GM19023 (cell line): ENCODE data around the gene CARNS1.
A peak's percentile ranks its signal among the peaks of the same experiment; 100 is the strongest.
"Not testable (repeated sequence)": the region's sequence is repeated elsewhere in the genome, so short reads cannot be mapped to it uniquely, and the experiment has no call there.

Experiments
- ATAC-seq: cut with Tn5 transposase; IDR thresholded peaks from one replicate; pipeline ENCODE4 v1.9.1; 2021; ENCODE audit warnings: mild to moderate bottlenecking, moderate library complexity; ENCODE audit not compliant: unreplicated experiment

The CARNS1 gene

GRCh38 chr11:67409781-67410368, 5.6 kb upstream of the CARNS1 start:
- ATAC-seq, result no peak

GRCh38 chr11:67410369-67410831, 5.1 kb upstream of the CARNS1 start:
- ATAC-seq, result no peak

- ATAC-seq, result no peak
Measured at GRCh38 chr11:67410984-67411784, 4.3 kb upstream of the CARNS1 start.

DNA sequence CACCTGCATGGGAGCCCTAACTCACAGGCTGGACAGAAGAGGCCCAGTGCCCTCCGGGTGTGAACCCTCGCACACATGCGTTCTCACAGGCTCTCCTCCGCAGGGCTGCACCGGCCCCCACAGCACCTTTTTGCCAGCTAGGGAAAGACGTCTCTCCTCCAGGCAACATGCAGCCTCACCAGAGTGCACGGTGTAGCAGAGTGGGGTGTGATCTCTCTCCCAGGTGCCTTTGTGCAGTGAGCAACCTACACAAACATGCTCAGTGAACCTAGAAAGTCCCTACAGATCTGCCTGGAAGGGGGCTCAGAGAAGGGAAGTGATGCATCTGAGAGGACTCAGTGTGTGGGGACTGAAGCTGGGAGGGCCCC, 3.7 kb upstream of the CARNS1 start:
- ATAC-seq, result no peak

GRCh38 chr11:67412495-67413179, 2.8 kb upstream of the CARNS1 start:
- ATAC-seq, result no peak

DNA sequence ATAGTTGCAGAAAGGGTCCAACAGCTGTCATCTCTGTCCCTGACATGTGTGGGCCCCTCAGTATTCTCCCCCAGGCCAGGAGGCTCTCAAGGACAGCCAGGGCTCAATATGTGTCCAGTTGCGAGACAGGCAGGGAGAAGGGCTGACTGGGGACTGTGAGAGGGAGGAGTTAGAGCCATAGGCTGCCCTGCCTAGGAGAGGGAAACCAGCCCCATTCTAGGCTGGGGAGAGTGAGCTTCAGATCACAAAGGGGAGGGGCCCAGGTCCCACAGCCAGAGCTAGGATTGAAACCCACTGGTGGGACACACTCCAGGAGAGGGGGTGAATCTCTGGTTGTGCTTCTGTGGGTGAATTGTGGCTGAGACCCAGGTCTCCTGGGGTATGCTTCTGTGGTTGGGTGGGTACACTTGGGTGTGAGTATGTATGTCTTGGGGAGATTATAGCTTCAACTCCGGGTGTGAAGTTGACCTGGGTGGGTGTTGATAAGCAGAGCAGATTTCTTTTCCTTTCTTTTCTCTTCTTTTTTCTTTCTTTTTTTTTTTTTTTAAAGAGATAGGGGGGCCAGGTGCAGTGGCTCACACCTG, 2.1 kb upstream of the CARNS1 start:
- no peak for ATAC-seq

DNA sequence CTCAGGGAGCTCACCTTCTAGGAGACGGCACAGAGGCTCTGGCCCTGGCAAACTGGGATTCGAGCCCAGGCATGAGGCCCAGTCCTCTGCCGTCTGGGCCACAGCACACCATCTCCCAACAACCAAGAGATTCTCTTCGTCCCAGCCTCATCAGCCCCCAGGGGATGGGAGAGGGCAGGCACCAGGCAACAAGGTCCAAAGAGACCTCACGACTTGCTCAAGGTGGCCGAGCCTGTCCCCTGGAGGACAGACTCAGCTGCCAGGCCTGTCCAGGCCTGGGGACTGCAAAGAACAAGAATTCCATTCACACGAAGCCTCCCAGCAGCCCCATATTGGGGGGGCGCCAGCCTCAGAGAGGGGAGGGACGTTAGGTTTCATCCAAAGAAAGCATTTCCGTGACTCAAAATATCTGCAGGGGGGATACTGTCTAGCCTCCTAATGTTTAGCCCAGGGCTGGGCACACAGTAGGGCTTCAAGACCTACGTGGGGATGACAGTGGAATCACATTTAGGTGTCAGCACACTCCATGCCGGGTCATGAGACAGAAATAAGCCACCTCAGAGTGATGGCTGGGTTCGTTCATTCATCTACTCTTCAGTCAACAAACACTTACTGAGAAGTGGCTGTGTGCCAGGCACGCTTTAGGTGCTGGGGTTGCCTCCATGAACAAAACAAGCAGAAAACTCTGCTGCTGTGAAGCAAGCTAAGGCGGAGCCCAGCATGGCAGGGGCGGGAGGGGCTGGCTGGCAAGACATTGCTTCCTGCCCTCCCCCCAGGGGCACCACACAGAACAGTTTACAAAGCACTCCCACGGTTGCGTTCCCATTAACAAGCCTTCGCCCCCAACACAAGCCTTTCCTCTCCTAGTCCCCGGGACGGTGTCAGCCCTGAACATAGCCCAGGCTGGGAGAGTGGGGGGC, 1.2 kb downstream of the CARNS1 start:
- ATAC-seq, result no peak

DNA sequence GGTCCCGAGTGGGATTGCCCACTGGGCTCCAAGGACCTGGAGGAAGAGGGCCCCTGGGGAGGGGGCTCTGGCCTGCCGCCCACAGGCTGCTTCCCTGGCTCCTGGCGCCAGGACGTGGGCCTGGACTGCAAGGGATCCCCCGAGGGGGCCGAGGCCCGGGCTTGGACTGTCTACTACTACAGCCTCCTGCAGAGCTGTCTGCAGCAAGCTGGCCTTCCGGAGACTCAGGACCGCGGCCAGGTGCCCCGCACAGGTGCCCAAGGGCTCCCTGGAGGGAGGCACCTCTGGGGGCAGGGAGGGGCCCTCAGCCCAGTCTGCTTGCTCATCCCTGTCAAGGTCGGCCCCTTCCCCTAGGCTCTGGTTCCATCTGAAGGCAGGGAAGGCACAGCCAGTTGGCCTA, 1.9 kb downstream of the CARNS1 start:
- ATAC-seq, result no peak

- no peak for ATAC-seq
Measured at GRCh38 chr11:67418476-67419281, 3.2 kb downstream of the CARNS1 start.

DNA sequence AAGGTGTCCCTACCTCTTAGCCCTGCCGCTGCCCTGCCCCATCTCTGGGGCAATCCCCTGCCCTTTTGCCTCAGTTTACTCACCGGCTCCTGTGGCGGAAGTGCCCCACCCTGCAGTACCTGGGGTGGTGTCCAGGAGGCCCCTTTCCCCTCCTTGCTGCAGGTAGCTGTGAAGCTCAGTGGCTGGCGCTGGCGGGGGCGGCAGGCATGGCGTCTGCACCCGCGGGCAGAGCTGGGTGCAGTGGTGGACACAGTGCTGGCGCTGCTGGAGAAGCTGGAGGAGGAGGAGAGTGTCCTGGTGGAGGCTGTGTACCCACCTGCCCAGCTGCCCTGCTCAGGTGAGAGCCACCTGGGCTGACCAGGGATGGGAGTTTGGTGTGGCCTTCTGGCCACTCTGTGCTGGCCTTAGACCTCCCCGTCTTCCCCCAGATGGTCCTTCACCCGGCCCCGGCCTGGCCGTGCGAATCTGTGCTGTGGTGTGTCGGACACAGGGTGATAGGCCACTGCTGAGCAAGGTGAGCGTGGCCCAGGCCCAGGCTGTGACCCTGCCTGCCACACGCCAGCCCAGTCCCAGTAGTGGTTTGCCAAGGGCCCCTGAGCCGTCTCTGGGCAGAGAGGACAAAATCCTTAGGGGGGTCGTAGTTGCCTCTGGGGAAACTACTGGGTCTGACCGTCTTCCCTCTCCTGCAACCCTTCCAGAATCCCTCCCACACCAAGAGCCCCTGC, 4.0 kb downstream of the CARNS1 start:
- ATAC-seq, result no peak

- ATAC-seq, result no peak
Measured at GRCh38 chr11:67420147-67420645, 4.7 kb downstream of the CARNS1 start.

DNA sequence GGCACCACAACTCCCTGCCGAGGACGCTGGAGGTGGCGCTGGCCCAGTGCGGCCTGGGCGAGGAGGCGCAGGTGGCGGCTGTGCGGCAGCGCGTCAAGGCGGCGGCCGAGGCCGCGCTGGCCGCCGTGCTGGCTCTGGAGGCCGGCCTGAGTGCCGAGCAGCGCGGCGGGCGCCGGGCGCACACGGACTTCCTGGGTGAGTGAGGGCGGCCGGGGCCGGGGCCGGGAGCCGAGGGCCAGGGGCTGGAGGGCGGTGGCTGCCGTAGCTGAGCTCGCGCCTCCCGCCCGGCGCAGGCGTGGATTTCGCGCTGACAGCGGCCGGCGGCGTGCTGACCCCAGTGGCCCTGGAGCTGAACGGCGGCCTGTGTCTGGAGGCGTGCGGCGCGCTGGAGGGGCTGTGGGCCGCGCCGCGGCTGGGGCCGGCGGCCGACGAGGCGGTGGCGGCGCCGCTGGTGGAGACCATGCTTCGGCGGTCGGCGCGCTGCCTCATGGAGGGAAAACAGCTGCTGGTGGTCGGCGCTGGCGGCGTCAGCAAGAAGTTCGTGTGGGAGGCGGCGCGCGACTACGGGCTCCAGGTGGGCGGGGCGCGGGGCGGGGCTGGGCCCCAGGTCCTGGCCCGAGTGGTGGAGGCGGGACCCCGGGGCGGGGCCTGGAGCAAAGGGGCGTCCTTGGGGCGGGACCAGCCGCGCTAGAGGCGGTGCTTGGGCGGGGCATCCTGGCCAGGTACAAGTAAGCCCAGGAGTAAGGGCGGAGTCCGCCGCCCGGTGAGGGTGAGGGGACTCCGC, 5.4 kb downstream of the CARNS1 start:
- ATAC-seq, result peak; percentile 83

GRCh38 chr11:67421430-67422031, 6.1 kb downstream of the CARNS1 start:
- ATAC-seq, result no peak

GRCh38 chr11:67422891-67423290, 7.4 kb downstream of the CARNS1 start:
- ATAC-seq, result no peak

GRCh38 chr11:67423466-67423865, 8.0 kb downstream of the CARNS1 start:
- ATAC-seq, result no peak

- ATAC-seq, result no peak
Measured at GRCh38 chr11:67423891-67424613, 8.6 kb downstream of the CARNS1 start.

DNA sequence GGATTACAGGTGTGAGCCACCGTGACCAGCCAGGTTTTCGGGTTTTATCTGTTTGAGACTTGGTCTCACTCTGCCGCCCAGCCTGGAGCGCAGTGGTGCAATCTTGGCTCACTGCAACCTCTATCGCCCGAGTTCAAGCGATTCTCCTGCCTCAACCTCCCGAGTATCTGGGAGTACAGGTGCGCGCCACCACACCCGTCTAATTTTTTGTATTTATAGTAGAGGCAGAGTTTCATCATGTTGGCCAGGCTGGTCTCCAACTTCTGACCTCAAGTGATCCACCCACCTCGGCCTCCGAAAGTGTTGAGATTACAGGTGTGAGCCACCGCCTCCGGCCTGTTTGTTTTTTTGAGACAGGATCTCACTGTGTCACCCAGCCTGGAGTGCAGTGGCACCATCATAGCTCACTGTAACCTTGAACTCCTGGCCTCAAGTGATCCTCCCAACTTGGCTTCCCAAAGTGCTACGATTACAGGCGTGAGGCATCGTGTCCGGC, 11.9 kb downstream of the CARNS1 start:
- ATAC-seq, result not testable (repeated sequence)
